Stimulated activated CD8-positive, alpha-beta memory T cell treated with anti-CD3 and anti-CD28 coated beads, Interleukin-4, amount 100 ng/mL, for 24 hours (primary cell): ENCODE results near the gene KCNMB3.

Source experiments
- DNase-seq: peaks from one replicate; pipeline ENCODE4 v3.0.0-alpha.2; 2020; ENCODE audit warnings: low read depth

KCNMB3 gene

DNA sequence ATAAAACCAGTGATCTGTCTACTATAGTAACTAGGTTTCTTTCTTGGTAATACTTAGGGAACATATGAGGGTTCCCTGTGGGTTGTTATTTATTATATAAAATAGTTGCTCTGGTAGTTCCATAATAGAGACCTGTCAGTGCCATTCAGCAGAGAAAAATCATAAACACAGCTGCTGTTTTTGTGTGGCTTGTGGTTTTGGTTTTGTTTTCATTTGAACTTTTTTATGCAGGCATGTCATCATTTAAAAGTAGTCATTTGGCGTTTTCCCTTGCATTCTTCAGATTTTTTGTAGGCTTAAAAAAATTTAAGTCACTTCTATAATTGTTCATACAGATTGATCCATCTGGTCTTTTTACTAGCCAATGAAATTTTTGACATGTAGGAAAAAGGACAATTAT is 54.8 kb downstream of the KCNMB3 start:
- no peak for DNase-seq

DNA sequence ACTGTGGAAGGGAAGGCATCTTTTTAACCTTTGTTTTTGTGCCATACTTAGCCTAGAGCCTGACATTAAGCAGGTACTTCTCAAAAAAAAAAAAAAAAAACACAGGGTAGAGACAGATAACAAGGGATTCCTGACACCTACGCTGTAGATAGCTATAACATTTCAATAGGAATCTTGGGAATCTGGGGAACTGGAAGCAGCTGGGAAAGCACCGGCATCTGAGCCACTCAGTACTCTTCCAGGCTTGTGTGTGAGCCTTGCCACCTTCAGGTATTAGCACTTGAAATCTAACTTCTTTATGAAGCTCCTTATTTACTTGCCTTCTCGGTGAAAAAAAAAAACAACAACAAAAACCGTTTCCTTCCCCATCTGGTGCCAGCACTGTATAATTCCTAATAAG is 56.0 kb downstream of the KCNMB3 start:
- no peak for DNase-seq
